ENCODE measurements around the gene LRRTM3.

The LRRTM3 gene

GRCh38 chr10:67127441-67127840 lies 201.6 kb downstream of the LRRTM3 start:
- DNase-seq (ENCODE audit: extremely low spot score), result no peak
- TF ChIP-seq, protein P1, sequence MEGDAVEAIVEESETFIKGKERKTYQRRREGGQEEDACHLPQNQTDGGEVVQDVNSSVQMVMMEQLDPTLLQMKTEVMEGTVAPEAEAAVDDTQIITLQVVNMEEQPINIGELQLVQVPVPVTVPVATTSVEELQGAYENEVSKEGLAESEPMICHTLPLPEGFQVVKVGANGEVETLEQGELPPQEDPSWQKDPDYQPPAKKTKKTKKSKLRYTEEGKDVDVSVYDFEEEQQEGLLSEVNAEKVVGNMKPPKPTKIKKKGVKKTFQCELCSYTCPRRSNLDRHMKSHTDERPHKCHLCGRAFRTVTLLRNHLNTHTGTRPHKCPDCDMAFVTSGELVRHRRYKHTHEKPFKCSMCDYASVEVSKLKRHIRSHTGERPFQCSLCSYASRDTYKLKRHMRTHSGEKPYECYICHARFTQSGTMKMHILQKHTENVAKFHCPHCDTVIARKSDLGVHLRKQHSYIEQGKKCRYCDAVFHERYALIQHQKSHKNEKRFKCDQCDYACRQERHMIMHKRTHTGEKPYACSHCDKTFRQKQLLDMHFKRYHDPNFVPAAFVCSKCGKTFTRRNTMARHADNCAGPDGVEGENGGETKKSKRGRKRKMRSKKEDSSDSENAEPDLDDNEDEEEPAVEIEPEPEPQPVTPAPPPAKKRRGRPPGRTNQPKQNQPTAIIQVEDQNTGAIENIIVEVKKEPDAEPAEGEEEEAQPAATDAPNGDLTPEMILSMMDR (IDR thresholded peaks at IDR 0.05; ENCODE audit: control extremely low read depth, extremely low read depth, low read depth, missing control alignments), result no peak
- CTCF ChIA-PET, result interaction anchor here (1.3 to 1.5 kb wide), 3 partner anchors 11 to 14 kb away, joined by 3 to 6 read pairs (median 4); no protein-coding TSS in a partner anchor
- POLR2A ChIA-PET, result no interaction called here

GRCh38 chr10:67140641-67141040 lies 214.8 kb downstream of the LRRTM3 start:
- ChIA-PET POLR2A (no interaction called here), CTCF (interaction anchor here (1.0 to 1.7 kb wide), 5 partner anchors 8 to 21 kb away, joined by 3 to 6 read pairs (median 3); no protein-coding TSS in a partner anchor)
- DNase-seq (ENCODE audit: extremely low spot score), result no peak
- TF ChIP-seq, protein P1 (IDR thresholded peaks at IDR 0.05; ENCODE audit: control extremely low read depth, extremely low read depth, low read depth, missing control alignments), result no peak

- DNase-seq (ENCODE audit: extremely low spot score), result no peak
- TF ChIP-seq, protein P1 (IDR thresholded peaks at IDR 0.05; ENCODE audit: control extremely low read depth, extremely low read depth, low read depth, missing control alignments), result no peak
- ChIA-PET CTCF (interaction anchor here (1.0 to 1.7 kb wide), 4 partner anchors 9 to 21 kb away, joined by 3 to 6 read pairs (median 3); no protein-coding TSS in a partner anchor), POLR2A (no interaction called here)
These were observed 215.5 kb downstream of the LRRTM3 start for GRCh38 chr10:67141300-67141699.

DNA sequence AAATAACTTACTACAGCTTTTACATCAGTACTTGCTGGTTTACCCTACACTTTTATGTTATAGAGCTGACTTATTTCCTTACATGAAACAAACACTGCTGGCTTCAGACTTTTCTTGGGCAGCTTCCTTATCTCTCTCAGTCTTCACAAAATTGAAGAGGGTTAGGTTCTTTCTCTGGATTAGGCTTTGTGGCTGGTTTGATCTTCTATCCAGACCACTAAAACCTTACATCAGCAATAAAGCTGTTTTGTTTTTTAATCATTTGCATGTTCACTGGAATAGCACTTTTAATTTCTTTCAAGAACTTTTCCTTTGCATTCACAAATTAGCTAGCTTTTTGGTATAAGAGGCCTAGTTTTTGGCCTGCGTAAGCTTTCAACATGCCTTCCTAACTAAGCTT lies 218.7 kb downstream of the LRRTM3 start:
- POLR2A ChIA-PET, result no interaction called here
- DNase-seq (ENCODE audit: extremely low spot score), result no peak
- TF ChIP-seq, protein P1 (IDR thresholded peaks at IDR 0.05; ENCODE audit: control extremely low read depth, extremely low read depth, low read depth, missing control alignments), result no peak
- CTCF ChIA-PET, result no interaction called here

All from GM10248 (cell line).